Measurements from ENCODE around the gene DOCK4.

Gene DOCK4

GRCh38 chr7:112186300-112186699 is 19.9 kb downstream of the DOCK4 start:
- no peak for DNase-seq

- DNase-seq, result no peak
Measured at GRCh38 chr7:112185005-112185834, 21.0 kb downstream of the DOCK4 start.

- DNase-seq, result no peak
Measured at GRCh38 chr7:112184455-112184854, 21.7 kb downstream of the DOCK4 start.

- DNase-seq, result no peak
Measured at GRCh38 chr7:112183266-112183665, 22.9 kb downstream of the DOCK4 start.

- no peak for DNase-seq
Measured at GRCh38 chr7:112182749-112183148, 23.4 kb downstream of the DOCK4 start.

- DNase-seq, result no peak
Measured at GRCh38 chr7:112180223-112180622, 26.0 kb downstream of the DOCK4 start.

GRCh38 chr7:112176693-112177415 is 29.3 kb downstream of the DOCK4 start:
- no peak for DNase-seq

- no peak for DNase-seq
Measured at GRCh38 chr7:112176241-112176640, 30.0 kb downstream of the DOCK4 start.

- DNase-seq, result no peak
Measured at GRCh38 chr7:112174192-112174591, 32.0 kb downstream of the DOCK4 start.

GRCh38 chr7:112173568-112173905 is 32.7 kb downstream of the DOCK4 start:
- no peak for DNase-seq

GRCh38 chr7:112172870-112173567 is 33.2 kb downstream of the DOCK4 start:
- DNase-seq, result no peak

GRCh38 chr7:112171673-112172072 is 34.5 kb downstream of the DOCK4 start:
- DNase-seq, result no peak

- no peak for DNase-seq
Measured at GRCh38 chr7:112168915-112169314, 37.3 kb downstream of the DOCK4 start.

- DNase-seq, result no peak
Measured at GRCh38 chr7:112167147-112167546, 39.1 kb downstream of the DOCK4 start.

- DNase-seq, result no peak
Measured at GRCh38 chr7:112162784-112163506, 43.3 kb downstream of the DOCK4 start.

- DNase-seq, result peak; percentile 47
Measured at GRCh38 chr7:112162142-112162766, 43.9 kb downstream of the DOCK4 start.

- no peak for DNase-seq
Measured at GRCh38 chr7:112161253-112162141, 44.7 kb downstream of the DOCK4 start.

- DNase-seq, result no peak
Measured at GRCh38 chr7:112160771-112161150, 45.4 kb downstream of the DOCK4 start.

GRCh38 chr7:112160130-112160770 is 45.9 kb downstream of the DOCK4 start:
- no peak for DNase-seq

- no peak for DNase-seq
Measured at GRCh38 chr7:112159351-112159750, 46.8 kb downstream of the DOCK4 start.

- no peak for DNase-seq
Measured at GRCh38 chr7:112157072-112157471, 49.1 kb downstream of the DOCK4 start.
